Putamen (tissue), 1 donor: ENCODE data around the gene TCF7.
A peak's percentile ranks its signal among the peaks of the same experiment; 100 is the strongest.

Experiments used
- DNase-seq: peaks from one replicate; pipeline ENCODE4 v3.0.0-alpha.2; 2016; ENCODE audit warnings: low spot score

TCF7 gene

GRCh38 chr5:134145041-134145757 lies 30.7 kb downstream of the TCF7 start:
- DNase-seq, result no peak

- DNase-seq, result peak; percentile 68
Measured at GRCh38 chr5:134145779-134146581, 31.5 kb downstream of the TCF7 start.

DNA sequence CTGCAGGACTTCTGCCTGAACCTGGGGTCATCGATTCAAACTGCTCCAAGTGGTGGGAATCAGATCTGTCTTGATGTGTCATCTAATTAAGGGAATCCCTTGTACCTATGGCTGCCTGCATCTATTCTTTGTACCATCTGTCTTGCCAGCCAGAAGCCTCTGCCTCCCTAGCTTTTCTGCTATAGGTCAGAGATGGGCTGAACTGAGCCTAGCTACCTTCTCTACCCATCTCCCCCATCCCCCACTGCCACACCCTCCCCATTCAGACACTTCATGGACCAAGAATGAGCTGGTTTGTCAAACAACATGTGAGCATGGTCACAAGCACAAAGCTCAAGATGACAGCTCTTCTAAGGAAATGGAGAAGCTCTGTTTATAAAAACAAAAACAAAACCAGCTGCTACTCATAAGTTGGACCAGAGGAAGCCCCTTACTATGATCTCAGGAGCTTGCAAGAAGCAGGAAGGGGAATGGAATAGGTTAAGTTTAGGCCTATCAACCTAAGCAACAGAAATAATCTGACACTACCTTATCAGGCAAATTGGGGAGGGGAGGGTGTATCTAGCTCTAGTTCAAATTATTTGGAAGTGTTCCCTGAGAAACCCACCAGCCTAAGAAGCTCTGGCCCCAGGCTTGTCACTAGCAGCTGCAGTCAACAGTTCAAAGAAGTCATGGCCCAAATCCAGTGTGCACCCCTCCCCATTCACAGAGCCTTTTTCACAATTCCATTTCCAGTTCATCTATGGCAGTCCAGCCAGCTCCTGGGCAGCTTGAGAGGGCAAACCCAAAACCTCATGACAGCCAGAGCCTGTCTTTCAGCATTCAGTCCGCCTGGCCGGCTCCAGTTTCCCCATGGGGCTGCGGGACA lies 32.4 kb downstream of the TCF7 start:
- DNase-seq, result no peak

GRCh38 chr5:134148316-134148715 lies 33.8 kb downstream of the TCF7 start:
- DNase-seq, result no peak

DNA sequence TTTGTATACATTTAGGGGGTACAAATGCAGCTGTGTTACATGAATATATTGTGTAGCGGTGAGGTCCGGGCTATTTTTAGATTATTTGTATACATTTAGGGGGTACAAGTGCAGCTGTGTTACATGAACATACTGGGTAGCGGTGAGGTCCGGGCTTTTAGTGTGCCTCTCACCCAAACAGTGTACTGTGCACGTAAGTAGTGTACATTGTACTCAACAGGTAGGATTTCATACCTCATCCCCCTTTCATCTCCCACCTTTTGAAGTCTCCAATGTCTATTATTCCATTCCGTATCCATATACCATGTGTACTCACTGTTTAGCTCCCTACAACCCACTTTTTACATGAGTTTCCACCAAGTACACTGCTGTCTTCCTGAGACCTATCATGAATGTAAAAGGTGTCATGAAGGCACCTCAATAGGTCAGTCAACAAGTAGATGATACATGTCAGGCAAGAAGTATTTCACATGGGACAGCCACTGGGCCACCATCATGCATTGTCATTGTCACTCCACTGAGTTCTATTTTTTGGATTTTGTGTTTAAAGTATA lies 34.6 kb downstream of the TCF7 start:
- DNase-seq, result no peak

- no peak for DNase-seq
Measured at GRCh38 chr5:134149571-134150303, 35.3 kb downstream of the TCF7 start.

- DNase-seq, result no peak
Measured at GRCh38 chr5:134151723-134152122, 37.2 kb downstream of the TCF7 start.

DNA sequence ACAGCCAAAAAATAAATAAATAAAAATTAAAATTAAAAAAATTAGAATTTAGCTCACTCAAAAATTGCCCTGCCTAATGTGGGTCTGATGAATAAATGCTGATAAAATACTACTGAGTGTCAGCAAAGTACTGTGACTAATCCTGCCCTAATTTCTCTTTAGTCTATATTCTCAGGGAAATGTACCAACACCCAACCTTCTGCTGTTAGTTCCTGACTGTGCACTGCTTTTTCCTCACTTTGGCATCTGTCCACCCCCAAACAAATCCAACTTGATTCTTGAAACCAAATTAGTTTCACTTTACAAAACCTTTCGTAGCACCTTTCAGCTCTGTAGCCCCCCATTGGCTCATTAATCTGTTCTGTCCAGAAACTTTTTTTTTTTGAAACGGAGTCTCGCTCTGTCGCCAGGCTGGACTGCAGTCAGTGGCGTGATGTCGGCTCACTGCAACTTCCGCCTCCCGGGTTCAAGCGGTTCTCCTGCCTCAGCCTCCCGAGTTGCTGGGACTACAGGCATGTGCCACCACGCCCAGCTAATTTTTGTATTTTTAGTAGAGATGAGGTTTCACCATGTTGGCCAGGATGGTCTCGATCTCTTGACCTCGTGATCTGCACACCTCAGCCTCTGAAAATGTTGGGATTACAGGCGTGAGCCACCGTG lies 37.8 kb downstream of the TCF7 start:
- DNase-seq, result peak; percentile 43

GRCh38 chr5:134153241-134153640 lies 38.8 kb downstream of the TCF7 start:
- no peak for DNase-seq

- no peak for DNase-seq
Measured at GRCh38 chr5:134153657-134154056, 39.2 kb downstream of the TCF7 start.

DNA sequence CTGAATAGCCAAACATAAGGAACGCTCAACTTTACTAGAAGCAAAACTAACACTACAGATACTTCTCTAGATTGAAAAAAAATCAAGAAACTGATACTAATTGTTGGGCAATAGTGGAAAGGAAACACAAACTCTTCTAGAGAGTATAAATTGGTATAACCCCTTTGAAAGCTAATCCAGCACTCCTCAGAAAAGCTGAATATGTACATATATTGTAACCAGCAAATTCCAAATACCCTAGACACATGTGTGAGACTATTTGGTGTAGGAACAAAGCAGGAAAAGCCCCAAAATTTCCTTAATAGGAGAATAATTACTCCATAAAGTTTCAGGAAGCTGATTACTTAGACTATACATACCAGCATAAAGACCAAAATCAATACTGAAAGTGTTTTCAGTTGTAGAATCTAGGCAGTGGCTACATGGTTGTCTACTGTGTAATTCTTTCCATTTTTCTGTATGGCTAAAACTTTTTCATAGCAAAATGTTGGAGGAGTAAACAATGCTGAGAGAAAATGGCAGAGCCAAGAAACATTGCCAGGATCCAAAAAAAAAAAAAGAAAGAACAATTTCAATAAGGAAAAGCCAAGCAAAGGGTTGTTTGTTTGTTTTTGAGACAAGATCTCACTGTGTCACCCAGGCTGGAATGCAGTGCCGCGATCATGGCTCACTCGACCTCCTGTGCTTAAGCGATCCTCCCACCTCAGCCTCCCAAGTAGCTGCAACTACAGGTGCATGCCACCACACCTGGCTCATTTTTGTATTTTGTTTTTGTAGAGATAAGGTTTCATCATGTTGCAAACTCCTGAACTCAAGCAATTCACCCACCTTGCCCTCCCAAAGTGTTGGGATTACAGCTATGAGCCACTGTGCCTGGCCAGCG lies 47.3 kb downstream of the TCF7 start:
- DNase-seq, result no peak

DNA sequence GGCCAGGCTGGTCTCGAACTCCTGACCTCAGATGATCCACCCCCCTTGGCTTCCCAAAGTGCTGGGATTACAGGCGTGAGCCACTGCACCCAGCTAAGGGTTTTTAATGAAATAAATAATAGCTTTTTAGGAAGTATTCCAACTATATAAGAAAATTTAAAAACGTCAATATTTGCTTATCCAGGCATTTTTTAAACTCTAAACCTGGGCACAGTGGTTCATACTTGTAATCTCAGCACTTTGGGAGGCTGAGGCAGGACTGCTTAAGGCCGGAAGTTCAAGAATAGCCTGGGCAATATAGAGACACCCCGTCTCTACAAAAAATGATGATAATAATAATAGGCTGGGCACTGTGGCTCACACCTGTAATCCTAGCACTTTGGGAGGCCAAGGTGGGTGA lies 48.1 kb downstream of the TCF7 start:
- DNase-seq, result no peak

DNA sequence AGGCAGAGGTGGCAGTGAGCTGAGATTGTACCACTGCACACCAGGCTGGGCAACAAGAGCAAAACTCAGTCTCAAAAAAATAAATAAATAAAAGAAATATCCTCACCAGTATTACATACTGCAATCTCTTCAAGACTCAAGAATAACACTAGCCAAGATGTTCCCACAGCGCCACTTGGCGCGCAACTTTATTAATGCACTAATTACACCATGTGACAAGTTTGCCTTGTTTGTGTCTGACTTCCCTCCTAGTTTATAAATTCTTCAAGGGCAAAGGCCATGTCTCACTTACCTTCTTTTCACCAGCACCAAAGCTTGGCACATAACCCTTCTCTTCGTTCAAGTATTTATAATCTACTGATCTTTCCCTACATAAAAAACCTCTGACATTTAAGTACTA lies 57.5 kb downstream of the TCF7 start:
- DNase-seq, result no peak

GRCh38 chr5:134174841-134175839 lies 60.7 kb downstream of the TCF7 start:
- DNase-seq, result no peak

DNA sequence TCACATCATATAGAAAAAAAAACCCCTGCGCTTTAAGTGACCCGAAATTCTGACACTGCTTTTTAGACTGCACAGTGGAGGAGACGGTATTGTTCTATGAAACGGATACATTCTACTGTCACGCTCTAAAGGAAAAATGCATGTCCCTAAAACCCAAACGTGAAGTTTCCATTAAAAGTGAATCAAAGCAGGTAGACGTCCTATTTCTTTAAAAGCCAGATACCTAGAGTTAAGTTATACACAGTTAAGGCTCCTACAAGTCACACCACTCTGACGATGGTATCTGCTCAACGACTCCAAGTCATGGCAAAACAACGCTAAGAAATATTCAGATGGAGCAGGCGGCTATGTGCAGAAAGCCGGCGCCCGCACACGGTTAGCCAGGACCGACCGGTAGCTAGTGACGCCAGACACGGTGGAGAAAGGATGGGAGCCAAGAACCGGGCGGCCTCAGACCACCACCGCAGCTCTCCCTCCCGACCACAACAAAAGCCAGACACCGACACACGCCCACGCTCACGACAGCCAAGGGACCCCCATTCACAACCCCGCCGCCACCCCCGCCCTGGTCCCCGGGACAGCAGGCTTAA lies 61.5 kb downstream of the TCF7 start:
- DNase-seq, result no peak

DNA sequence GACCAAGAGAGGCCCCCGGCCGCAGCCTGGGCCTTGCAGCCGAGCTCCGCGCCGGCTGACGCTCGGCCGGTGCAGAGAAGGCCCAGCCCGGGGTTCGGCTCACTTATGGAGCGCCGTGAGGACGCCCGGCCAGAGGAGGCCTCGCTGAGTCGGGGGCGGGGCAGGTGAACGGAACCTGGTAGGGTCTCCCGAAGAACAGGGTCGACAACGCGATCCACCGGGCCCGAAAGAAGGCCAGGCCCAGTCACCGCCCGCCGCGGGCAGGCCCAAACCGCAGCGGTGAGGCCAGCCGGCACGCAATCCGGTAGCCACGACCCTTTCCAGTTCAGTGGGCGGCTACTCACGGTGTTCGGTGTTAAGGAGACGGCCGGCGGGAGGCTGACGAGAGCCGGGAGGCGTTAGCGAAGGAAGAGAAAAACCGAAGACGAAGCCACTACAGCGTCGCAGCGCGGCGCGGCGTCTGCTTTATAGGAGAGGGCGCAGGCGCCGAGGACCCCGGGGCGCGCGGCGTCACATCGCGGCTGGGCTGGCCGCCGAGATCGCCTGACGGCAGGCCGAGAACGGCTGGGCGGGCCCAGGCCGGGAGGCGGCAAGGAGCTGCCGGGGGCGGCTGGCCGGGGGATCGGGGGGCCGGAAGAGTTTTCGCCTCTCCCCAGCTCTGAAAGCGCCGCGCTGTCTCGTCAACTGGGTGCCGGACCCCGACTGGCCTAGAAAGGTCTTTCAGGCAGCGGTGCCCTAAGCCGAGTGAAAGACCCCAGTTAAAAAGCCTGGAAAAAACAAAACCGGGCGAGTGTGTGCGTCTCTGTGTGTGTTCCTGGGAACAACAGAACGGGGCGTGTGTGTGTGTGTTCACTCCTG lies 62.3 kb downstream of the TCF7 start, which contains the start of gene SKP1:
SKP1 (minus strand) TSS at position 440 of the 858 bp plus-strand sequence. CDS start 2,928 bp downstream, outside the sequence.
- DNase-seq, result peak; percentile 82
